HG02884 (cell line): ENCODE results near the gene RCAN1.
"Not testable (repeated sequence)": the region's sequence is repeated elsewhere in the genome, so short reads cannot be mapped to it uniquely, and the experiment has no call there.

ENCODE experiments used
- ATAC-seq: cut with Tn5 transposase; IDR thresholded peaks from one replicate; pipeline ENCODE4 v1.9.1; 2021; ENCODE audit warnings: mild to moderate bottlenecking, moderate library complexity; ENCODE audit not compliant: unreplicated experiment

The RCAN1 gene

DNA sequence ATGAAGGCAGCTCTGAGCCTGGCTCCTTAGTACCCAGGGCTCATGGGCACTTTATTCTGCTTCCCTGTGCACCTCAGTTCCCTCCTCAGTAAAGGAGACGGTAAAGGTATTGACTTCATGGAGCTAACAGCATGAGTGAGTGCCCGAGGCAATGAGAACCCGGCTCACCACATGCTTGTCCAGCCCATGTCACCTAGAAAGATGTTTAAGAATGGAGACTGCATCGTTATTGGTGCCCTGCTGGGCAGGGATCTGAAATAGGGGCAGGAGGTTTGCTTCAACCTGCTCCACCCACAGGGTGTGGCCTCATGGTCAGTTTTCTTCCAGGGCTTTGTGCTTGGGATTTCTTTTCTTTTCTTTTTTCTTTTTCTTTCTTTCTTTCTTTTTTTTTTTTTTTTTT is 95.9 kb downstream of the RCAN1 start:
- no peak for ATAC-seq

DNA sequence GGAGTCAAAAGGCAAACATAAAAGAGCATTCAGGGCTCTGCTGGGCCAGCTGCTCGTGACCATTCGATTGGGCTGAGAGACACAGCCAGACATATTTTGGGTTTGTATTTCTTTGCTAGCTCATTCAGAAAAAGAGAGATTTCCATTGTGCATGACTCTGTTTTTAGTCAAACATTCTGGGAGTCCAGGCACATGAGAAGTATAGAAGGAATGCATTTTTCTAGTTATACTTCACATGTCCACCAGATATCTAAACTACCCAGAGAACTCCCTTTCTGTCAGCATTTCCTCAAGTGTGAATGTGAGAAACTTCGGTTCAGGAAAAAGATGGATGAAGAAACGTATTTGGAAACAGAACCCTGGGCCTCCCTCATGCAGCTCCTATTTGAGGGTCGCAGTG is 96.6 kb downstream of the RCAN1 start:
- ATAC-seq: no peak

DNA sequence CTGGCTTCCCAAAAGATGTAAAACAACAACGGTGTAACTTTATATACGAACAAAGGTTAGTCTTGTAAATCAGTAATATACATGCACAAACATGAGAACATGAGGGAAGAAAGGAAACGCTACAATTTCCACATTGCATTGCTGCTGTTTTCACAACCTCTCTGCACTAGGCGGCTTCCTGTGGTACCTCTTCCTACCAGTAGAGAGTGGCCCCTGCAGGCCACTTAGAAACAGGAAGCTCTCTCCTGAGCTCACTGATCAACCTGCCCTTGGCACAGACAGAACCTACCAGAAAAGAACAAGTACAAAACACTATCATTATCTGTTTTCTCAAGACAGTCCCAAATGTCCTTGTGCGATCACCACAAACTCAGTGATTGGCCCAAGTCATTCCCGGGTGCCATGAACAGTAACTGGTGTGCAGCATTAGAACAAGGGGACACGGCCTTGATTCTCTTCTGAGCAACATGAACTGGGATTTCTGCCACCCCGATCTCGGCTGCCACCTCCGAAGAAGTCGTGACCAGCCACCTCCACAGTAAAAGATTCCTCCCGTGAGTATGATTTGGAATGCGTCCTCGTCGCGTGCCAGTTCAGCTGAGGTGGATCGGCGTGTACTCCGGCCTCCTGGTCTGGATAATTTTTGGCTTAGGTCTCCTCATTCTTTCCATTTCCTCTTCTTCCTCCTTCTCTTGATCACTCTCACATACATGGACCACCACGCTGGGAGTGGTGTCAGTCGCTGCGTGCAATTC is 97.2 kb downstream of the RCAN1 start:
- ATAC-seq: no peak

DNA sequence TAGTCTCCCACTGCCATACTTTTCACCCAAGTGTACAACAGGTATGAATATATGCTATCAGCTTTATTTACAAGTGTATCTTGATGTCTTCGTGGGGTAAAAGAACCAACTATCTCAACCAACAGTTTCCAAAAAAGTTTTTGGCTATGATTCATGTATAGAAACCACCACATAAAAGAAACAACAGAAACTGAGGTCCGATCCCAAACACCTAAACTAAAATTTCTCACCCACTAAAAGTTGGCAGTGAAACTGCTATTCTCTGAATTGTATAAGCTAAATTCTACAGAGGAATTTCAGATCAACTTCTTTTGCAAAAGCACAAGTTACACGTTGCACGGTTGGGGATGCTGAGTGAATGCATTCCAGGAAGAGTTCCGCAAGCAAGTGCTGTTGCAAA is 97.9 kb downstream of the RCAN1 start:
- ATAC-seq: no peak

DNA sequence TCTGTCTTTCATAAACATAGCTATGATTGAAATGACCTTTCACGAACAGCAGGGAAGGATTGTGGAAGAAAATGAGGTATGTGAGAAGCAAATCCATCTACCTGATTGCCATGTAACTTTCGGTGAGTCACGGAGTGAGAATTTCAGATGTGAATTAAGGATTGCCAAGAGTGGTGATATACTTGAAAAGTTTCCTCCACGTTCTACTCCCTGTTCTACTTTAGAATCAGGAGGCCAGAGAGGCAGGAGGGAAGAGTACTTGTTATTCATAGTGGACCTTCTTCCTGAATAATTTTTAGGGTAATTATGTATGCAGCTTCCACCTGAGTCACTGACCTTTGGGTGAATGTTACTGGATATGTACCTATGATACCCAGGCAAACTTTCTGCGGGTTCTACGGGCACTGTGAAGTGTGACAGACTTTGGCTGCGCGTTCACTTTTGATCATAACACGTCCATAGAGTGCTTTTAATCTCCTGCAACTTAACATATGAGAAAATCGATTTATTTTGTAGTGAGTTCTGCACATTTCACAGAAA is 100.3 kb downstream of the RCAN1 start:
- ATAC-seq: no peak

DNA sequence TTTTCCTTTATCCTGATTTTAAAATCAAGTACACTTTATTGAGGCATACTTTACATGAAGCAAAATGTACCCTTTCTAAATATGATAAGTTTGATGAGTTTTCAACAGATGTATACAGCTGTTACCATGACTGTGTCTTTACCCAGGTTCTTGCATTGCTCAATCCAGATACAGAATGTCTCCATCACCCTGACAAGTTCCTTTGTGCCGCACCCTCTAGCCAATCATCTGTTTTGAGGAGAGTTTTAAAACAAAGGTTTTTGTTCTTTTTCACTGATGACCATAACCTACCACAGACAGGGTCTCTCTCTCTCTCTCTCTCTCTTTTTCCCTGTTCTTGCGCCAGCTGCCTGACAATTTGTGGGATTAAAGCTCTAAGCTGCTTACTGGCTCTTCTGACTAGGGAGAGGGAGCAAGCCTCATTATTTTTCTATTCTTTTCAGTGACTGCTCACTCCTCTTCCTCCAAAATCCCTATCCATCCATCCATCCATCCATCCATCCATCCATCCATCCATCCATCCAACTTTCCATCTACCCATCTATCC is 101.7 kb downstream of the RCAN1 start:
- ATAC-seq: no peak

GRCh38 chr21:34511787-34512455 is 103.0 kb downstream of the RCAN1 start, which contains the start of gene KCNE1:
Gene KCNE1 (minus strand): TSS chr21:34512210. CDS start chr21:34449634, 62,576 bp downstream.
- no peak for ATAC-seq

- no peak for ATAC-seq
These were observed 103.7 kb downstream of the RCAN1 start for GRCh38 chr21:34511181-34511580.

DNA sequence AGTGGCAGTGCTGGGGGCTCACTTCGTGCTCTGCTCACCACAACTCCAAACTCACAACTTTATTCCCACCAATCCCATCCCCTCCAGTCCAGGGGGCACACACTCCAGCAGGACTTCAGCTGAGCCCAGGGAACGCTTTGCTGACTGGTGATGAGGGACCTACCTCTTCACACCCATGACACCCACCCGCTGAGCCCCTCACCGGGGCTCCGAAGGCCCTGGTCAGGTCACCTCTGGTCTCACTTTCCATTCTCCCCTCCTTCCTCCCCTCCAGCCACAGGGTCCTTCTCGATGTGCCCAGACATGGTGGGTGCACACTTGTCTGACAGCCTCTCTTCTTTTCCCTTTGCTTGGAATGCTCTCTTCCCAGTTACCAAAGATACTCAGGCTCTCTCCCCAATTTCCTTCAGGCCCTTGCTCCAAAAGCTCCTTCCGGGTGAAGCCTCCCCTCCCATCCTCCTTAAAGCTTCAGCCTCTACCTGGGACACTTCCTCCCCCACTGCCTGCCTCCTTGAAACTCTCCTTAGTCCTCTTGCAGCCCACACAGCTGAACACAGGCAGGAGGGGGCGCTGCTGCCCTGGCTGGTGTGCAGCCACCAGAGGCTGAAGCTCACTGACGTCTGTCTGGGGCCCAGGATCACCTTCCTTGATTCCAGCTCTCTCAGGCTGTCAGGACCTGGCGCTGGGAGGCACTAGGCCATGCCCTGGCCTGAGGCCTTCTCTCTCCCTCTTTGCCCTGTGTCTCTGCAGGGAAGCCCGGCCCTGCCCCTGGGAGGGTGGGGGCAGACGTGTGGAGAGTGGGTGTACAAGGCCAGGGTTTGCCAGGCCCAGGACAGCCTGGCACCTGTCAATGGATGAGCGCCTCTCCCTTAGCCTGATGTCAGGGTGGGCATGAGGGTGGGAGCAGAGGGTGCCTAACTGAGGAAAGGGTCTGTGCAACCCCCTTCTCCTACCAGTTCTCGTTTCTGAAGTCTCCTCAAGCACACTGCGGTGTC is 104.5 kb downstream of the RCAN1 start:
- no peak for ATAC-seq

DNA sequence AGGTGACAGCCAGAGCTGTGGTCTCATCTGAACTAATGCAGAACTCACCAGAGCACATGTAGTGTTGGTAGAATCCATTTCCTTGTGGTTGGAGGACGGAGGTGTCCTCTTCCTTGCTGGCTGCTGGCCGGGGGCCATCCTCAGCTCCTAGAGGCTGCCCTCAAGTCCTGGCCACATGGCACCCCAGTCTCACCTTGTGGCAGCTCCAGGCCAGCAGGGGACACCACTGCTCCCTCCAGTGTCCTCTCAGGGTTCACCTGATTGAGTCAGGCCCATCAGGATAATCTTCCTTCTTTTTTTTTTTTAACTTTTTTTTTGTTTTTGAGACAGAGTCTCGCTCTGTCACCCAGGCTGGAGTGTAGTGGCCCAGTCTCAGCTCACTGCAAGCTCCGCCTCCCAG is 105.8 kb downstream of the RCAN1 start:
- ATAC-seq: no peak

DNA sequence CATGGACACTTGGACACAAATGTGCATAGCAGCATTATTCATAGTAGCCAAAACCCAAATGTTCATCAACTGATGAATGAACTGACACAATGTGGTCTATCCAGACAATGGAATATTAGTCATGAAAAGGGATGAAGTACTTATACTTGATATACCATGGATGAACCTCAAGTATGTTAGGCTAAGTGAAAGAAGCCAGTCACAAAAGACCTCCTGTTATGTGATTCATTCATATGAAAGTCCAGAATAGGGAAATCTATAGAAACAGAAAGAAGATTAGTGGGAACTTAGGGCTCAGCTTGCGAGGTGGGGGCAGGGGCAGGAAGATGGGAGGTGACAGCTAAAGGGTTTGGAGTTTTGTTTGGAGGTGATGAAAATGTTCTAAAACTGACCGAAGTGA is 110.3 kb downstream of the RCAN1 start:
- no peak for ATAC-seq

DNA sequence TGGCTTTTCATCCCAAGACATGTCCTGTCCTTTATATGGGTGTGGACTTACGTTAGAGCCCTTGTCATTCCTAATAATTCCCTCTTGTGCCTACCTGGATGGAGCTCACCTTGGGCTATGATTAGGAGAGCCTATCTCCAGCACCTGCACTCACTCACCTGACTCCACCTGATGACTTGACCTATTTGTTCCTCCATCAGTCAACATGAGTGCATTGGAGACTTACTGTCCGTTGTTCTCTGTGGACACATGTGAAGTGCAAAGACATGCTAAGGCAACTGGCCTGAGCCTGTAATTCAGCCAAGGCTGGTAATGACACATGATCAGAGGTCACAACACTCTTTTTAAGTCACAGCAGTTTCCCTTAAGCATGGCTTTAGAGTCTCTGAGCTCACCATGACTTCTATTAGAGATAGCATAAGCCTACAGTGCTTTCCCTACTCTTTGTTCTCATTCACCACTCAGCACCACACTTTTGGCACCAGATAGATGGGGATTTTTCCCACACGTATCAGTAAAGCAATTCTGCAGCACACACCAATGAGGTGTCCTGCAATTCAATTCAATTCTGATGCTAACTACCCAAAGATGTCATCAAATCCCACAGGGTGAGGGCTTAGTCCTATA is 112.3 kb downstream of the RCAN1 start:
- ATAC-seq: no peak

DNA sequence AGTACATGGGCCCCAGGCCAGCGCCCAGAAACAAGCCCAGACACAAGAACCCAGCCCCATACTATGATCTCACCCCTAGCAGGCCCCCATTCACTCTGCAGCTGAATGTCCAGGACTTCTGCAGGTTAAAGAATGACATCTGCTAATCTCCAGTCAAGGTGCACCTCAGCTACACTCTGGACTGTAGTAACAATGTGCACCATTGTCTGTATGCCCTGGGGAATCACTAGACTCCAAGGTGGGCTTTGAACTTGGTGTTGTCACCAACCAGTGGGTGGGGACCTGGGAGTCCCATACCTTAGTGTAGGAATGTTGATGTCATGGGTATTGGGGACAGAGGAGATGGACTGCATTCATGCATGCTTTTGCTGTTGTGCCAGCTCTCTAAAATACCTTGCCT is 113.2 kb downstream of the RCAN1 start:
- no peak for ATAC-seq

DNA sequence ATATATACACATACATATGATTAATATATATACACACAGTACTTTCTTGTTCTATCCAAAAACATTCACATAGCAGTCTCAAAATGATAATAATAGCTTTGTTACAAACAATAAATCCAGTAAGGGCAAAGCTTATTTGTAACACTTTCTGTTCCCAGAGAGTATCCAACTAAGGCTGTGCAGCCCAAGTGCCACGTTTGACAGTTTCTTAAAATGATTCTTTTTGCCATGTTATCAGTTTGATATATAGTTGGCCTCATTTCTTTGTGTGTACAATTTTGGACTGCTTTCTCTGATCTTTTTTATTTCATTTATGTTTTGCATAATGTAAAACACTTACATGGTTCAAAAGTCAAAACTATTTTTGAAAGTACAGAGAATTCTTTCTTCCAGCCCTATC is 114.7 kb downstream of the RCAN1 start:
- ATAC-seq: no peak

DNA sequence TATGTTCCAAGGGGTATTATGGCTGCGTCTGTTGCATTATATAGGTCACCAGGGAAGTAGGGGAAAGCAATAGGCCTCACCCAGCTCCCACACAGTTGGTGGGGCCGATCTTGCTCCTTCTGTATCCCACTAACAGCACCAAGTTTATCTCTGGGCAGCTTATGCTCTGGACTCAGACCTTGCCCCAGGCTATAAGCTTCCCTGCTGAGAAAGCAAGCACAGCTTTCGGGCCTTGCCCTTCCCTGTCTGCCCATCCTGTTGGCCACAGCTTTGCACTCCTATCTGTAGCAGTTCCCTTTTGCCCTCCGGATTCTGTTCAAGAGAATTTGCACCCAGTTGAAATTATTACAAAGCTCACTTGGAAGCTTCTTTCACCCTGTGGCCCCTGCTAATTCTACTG is 115.8 kb downstream of the RCAN1 start:
- no peak for ATAC-seq

DNA sequence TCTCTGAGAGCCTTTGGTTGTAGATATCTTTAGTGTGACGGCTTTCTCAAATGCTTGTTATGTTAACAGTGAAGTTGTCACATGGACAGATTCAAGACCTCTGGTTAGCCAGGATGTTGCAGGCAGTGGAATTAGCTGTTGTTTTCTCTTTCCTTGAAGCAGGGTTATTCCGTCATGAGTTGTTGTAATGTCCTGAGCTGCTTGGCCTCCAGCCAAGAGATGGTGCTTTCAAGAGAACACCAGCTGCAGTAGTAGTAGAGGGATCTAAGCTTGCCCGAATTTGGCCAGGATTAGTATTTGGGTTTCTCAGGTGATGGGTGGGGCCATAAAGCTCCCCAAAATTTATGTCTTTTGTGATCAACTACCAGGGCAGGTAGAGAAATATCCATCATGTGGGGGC is 116.3 kb downstream of the RCAN1 start:
- ATAC-seq: no peak

- not testable (repeated sequence) for ATAC-seq
These were observed 131.1 kb downstream of the RCAN1 start for GRCh38 chr21:34483854-34484253.

- ATAC-seq: not testable (repeated sequence)
These were observed 131.5 kb downstream of the RCAN1 start for GRCh38 chr21:34483435-34483834.

DNA sequence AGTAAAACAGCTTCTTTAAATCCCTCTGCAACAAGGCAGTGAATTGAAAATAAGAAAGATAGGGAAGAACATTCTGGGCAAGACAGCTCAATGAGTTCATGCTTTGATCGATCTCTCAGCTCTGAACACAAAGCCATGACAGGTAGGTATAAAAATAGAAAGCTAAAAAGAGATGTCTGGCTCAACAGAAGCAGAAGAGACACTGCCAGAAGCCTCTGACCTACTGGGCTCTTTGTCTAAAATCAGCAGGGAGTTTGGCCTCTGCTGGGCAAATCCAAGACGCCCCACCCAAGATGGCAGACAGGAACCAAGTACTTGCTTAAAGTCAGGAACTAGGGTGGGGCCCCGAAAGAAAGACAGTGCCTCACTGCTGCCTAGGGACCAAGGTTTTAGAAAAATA is 147.6 kb downstream of the RCAN1 start:
- not testable (repeated sequence) for ATAC-seq
